AG09319 (cell line): Measurements from ENCODE around the gene MR1.

Experiments
- DNase-seq: peaks from one replicate; pipeline ENCODE4 v3.0.0-alpha.2; 2010; ENCODE audit warnings: low read depth; ENCODE audit errors: extremely low read depth
- TF ChIP-seq, protein P1 (sequence below): IDR thresholded peaks from 2 replicates; pipeline ENCODE4 v1.5.1; 2011; ENCODE audit warnings: low read depth, mild to moderate bottlenecking, inconsistent platforms, low read length, moderate library complexity

The MR1 gene

GRCh38 chr1:181010789-181011188 is 23.0 kb upstream of the MR1 start:
- TF ChIP-seq, protein P1, sequence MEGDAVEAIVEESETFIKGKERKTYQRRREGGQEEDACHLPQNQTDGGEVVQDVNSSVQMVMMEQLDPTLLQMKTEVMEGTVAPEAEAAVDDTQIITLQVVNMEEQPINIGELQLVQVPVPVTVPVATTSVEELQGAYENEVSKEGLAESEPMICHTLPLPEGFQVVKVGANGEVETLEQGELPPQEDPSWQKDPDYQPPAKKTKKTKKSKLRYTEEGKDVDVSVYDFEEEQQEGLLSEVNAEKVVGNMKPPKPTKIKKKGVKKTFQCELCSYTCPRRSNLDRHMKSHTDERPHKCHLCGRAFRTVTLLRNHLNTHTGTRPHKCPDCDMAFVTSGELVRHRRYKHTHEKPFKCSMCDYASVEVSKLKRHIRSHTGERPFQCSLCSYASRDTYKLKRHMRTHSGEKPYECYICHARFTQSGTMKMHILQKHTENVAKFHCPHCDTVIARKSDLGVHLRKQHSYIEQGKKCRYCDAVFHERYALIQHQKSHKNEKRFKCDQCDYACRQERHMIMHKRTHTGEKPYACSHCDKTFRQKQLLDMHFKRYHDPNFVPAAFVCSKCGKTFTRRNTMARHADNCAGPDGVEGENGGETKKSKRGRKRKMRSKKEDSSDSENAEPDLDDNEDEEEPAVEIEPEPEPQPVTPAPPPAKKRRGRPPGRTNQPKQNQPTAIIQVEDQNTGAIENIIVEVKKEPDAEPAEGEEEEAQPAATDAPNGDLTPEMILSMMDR: no peak
- DNase-seq: no peak

- TF ChIP-seq, protein P1: no peak
- DNase-seq: no peak
Observed at GRCh38 chr1:181011301-181012202, 22.2 kb upstream of the MR1 start.

DNA sequence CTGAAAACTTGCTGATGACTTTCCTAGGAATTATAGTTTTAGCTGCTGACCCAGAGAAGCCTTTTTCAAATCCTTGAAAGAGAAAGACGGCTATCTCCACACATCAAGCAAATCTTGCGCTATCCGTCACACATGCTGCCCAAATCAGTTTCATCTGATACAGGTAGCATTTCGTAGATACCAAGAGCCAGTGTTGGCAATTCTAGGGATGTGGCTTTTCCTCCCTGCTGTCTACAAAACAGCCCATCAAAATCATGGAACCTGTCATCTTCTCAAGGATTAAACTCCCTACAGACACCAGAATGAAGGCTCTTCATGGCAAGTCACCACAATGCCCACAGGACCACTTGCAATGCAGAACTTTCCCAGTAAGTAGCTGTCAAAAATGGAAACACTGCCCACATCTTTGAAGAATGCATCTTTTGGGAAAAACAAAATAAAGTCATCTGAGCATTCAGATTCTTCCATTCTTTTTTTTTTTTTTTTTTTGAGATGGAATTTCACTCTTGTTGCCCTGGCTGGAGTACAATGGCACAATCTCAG is 21.5 kb upstream of the MR1 start:
- TF ChIP-seq, protein P1: no peak
- DNase-seq: no peak

DNA sequence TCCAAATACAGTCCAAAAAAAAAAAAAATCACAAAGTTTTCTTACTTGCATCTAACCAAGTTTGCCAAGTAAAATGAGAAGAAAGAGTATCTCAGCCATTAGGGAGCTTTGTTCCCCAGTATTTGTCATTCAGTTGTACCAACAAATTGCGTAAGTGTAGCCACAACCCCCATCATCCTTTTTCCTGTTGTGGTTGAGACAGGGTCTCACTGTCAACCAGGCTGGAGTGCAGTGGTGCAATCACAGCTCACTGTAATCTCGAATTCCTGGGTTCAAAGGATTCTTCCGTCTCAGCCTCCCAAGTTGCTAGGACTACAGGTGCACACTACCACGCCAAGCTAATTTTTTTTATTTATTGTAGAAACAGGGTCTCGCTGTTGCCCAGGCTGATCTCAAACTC is 20.6 kb upstream of the MR1 start:
- TF ChIP-seq, protein P1: no peak
- DNase-seq: no peak

GRCh38 chr1:181014477-181015250 is 19.1 kb upstream of the MR1 start:
- TF ChIP-seq, protein P1: no peak
- DNase-seq: no peak

DNA sequence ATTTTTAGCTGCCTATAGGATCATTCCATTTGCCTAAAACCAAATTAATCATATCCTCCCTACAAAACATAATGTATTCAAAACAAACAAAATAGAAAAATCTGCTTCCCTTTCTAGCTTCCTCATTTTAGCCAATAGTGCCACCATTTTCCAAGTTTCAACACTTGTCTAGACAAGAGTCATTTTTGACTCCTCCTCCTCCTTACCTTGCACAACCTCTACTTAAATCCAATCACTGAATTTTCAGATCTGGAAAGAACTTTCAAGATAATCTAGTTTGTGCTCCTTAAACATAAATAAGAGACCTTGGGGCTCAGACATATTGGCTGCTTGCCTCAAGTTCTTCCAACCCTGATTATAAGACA is 18.6 kb upstream of the MR1 start:
- TF ChIP-seq, protein P1: no peak
- DNase-seq: no peak

DNA sequence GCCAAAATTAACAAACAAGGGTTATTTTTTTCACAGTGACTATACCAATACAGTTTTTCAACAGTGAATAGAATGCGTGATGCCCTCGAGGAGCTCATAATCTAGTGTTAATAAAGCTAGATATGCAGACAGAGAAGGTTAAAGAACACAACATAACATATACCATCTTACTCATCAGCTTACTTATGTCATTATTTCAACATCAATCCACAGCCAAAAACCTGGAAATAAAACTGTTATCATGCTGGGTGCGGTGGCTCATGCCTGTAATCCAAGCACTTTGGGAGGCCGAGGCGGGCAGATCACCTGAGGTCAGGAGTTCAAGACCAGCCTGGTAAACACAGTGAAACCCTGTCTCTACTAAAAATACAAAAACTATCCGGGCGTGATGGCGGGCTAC is 17.2 kb upstream of the MR1 start:
- TF ChIP-seq, protein P1: no peak
- no peak for DNase-seq
